Measurements from ENCODE around the gene EIF4B. TPM values are rescaled to one million over a fixed set of nuclear protein-coding genes. Genes with fewer than 3 reads are reported as not detected.
A peak's percentile ranks its signal among the peaks of the same experiment; 100 is the strongest.

The EIF4B gene
- total RNA-seq, 1 donor from 2014 or later, result 181 TPM

GRCh38 chr12:53051058-53051880 is 45.0 kb downstream of the EIF4B start:
- H3K36me3 ChIP-seq, result peaks cover 11 to 27% of the 10 kb centered on the region in 2 donors
- H3K4me1 ChIP-seq, result peaks cover 3 to 48% of the 10 kb centered on the region in 2 donors

GRCh38 chr12:53051881-53052412 is 45.7 kb downstream of the EIF4B start:
- Histone ChIP-seq H3K4me3 (peak overlapping the region; percentile 75 to 84), H3K27me3 (no peaks in the 10 kb centered on the region), H3K4me1 (peaks cover 3 to 48% of the 10 kb centered on the region in 2 donors), H3K27ac (peak overlapping the region; percentile 98 to 99), H3K36me3 (peaks cover 14 to 32% of the 10 kb centered on the region in 2 donors), H3K9me3 (no peaks in the 10 kb centered on the region)
- intact Hi-C loops (cut with DNase I), result no loop called here
- TF ChIP-seq CTCF (IDR thresholded peaks at IDR 0.05), result no peak
- DNase-seq (ENCODE audit: low spot score in 2 of 2), result no peak

More at GRCh38 chr12:53051058-53051880, 45.0 kb downstream of the EIF4B start:
- peak in 2 of 3 experiments; percentile 7 to 26 for TF ChIP-seq CTCF (IDR thresholded peaks at IDR 0.05)
- intact Hi-C loops (cut with DNase I), result no loop called here
- peak in 1 of 2 donors; percentile 87 for DNase-seq (ENCODE audit: low spot score in 2 of 2)
- Histone ChIP-seq H3K4me3 (peak overlapping the region; percentile 75 to 84), H3K9me3 (no peaks in the 10 kb centered on the region), H3K27ac (peak overlapping the region; percentile 98 to 99), H3K27me3 (no peaks in the 10 kb centered on the region)

- intact Hi-C loops (cut with DNase I), result no loop called here
- Histone ChIP-seq H3K36me3 (peaks cover 19 to 39% of the 10 kb centered on the region in 2 donors), H3K9me3 (no peaks in the 10 kb centered on the region), H3K27me3 (no peaks in the 10 kb centered on the region), H3K4me3 (peak overlapping the region; percentile 75 to 84), H3K4me1 (peaks cover 3 to 48% of the 10 kb centered on the region in 2 donors), H3K27ac (peak overlapping the region; percentile 98 to 99)
- peak in 1 of 2 donors; percentile 92 for DNase-seq (ENCODE audit: low spot score in 2 of 2)
- no peak for TF ChIP-seq CTCF (IDR thresholded peaks at IDR 0.05)
Measured at GRCh38 chr12:53052419-53053217, 46.4 kb downstream of the EIF4B start.

- peaks cover 2 to 41% of the 10 kb centered on the region in 2 donors for H3K4me1 ChIP-seq
- H3K36me3 ChIP-seq, result peaks cover 27 to 48% of the 10 kb centered on the region in 2 donors
- no peaks in the 10 kb centered on the region for H3K9me3 ChIP-seq
- intact Hi-C loops (cut with DNase I), result no loop called here
- TF ChIP-seq CTCF (IDR thresholded peaks at IDR 0.05), result peak; percentile 56 to 72 (median 62)
- H3K27me3 ChIP-seq, result no peaks in the 10 kb centered on the region
- peak overlapping the region; percentile 75 to 84 for H3K4me3 ChIP-seq
- peak in 1 of 2 donors; percentile 82 for DNase-seq (ENCODE audit: low spot score in 2 of 2)
- peak overlapping the region; percentile 98 to 99 for H3K27ac ChIP-seq
Measured at GRCh38 chr12:53053218-53054111, 47.2 kb downstream of the EIF4B start.

Measured in ascending aorta (tissue), 2 donors.